Activated CD4-positive, alpha-beta T cell treated with anti-CD3 and anti-CD28 coated beads for 36 hours (primary cell): Measurements from ENCODE around the gene NEAT1. TPM values are rescaled to one million over a fixed set of nuclear protein-coding genes. Genes with fewer than 3 reads are reported as not detected.
A peak's percentile ranks its signal among the peaks of the same experiment; 100 is the strongest.

ENCODE experiments used
- ATAC-seq: fragments of 200-7000 bp; cut with Tn5 transposase; one replicate; pipeline ENCODE4 v1.10.0; 2021; ENCODE audit warnings: mild to moderate bottlenecking, moderate library complexity
- CTCF ChIA-PET: fragments of 350-600 bp; sonication (Branson Sonifier 250); formaldehyde crosslinking; loops from one replicate; lab custom pipeline; 2021; ENCODE audit warnings: antibody characterized with exemption; lab: Charles Lee
- POLR2A ChIA-PET: fragments of 350-600 bp; sonication (Branson Sonifier 250); formaldehyde crosslinking; loops from one replicate; lab custom pipeline; 2021; ENCODE audit warnings: antibody characterized with exemption, inconsistent platforms; lab: Charles Lee
- DNase-seq: peaks from one replicate; pipeline ENCODE4 v3.0.0-alpha.2; 2020
- H3K27ac Mint-ChIP-seq: one replicate; pipeline ENCODE4 v1.8.0; 2021; ENCODE audit warnings: mixed read lengths
- H3K27me3 Mint-ChIP-seq: one replicate; pipeline ENCODE4 v1.8.0; 2021; ENCODE audit warnings: mixed read lengths
- H3K36me3 Mint-ChIP-seq: one replicate; pipeline ENCODE4 v1.8.0; 2021; ENCODE audit warnings: low read depth, mixed read lengths
- H3K4me1 Mint-ChIP-seq: one replicate; pipeline ENCODE4 v1.8.0; 2021; ENCODE audit warnings: mixed read lengths
- H3K4me3 Mint-ChIP-seq: one replicate; pipeline ENCODE4 v1.8.0; 2021; ENCODE audit warnings: mild to moderate bottlenecking, moderate library complexity, mixed read lengths
- H3K9me3 Mint-ChIP-seq: one replicate; pipeline ENCODE4 v1.8.0; 2021; ENCODE audit warnings: low read depth, mixed read lengths
- intact Hi-C, 2 experiments: fragments of 100-400 bp; cut with DNase I in 1 of 2; cut with micrococcal nuclease in 1 of 2; formaldehyde crosslinking; loops; one replicate each; pipeline versions ENCODE4 v1.14.2 to v1.15.1; 2022 to 2024; cut with DNase I, micrococcal nuclease
- total RNA-seq, 2 experiments: library from RNA; stranded (reverse); gene quantifications; one replicate each; pipeline ENCODE4 v1.2.3, GENCODE V29; 2021

NEAT1 gene
- total RNA-seq, 2 experiments from 2014 or later = 435 to 569 TPM

DNA sequence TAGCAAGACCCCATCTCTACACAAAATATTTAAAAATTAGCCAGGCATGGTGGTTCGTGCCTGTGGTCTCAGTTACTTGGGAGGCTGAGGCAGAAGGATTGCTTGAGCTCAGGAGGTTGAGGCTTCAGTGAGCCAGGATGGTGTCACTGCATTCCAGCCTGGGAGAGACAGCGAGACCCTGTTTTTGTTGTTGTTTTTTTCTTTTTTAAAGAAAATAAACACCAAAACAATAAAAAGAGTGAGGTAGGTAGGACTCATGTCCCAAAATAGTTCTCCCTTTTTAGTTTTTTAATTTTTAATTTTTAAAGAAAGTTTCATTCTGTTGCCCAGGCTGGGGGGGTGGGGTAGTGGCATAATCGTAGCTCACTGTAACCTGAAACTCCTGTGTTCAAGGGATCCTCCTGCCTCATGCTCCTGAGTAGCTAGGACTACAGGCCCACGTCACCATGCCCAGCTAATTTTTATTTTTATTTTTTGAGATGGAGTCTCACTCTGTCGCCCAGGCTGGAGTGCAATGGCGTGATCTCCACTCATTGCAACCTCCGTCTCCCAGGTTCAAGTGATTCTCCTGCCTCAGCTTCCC, 50.8 kb downstream of the NEAT1 start:
- no peaks in the 10 kb centered on the region for H3K27me3 Mint-ChIP-seq
- DNase-seq (no peak), ATAC-seq (no peak)
- peaks cover 17% of the 10 kb centered on the region for H3K36me3 Mint-ChIP-seq
- H3K9me3 Mint-ChIP-seq = no peaks in the 10 kb centered on the region
- intact Hi-C loops = no loop called here
- CTCF ChIA-PET = interaction anchor here (0.7 to 3.7 kb wide), 5 partner anchors 14 to 30 kb away, joined by 3 to 18 read pairs (median 6); no protein-coding TSS in a partner anchor
- H3K4me3 Mint-ChIP-seq = no peak overlapping the region
- peaks cover 43% of the 10 kb centered on the region for H3K4me1 Mint-ChIP-seq
- POLR2A ChIA-PET = interaction anchor here (0.7 to 5.9 kb wide), 6 partner anchors 14 to 91 kb away, joined by 3 to 180 read pairs (median 35); partner anchors contain the start of genes MALAT1, NEAT1 and SLC25A45
- H3K27ac Mint-ChIP-seq = peak overlapping the region; percentile 92

DNA sequence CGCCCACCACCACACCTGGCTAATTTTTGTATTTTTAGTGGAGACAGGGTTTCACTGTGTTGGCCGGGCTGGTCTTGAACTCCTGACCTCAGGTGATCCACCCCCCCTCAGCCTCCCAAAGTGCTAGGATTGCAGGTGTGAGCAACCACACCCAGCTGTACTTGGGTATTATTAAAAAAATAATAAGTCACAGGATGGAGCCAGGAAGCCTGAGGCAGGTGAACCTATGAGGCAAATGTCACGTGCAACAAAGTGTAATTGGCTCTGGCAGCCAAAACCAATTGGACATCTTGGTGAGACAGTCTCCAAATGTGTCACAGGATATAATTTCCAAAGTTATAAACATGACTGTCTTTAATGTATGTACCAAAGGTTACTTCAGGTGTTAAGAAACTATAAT, 52.3 kb downstream of the NEAT1 start:
- H3K4me1 Mint-ChIP-seq = peaks cover 50% of the 10 kb centered on the region
- CTCF ChIA-PET = interaction anchor here (0.6 to 6.2 kb wide), 6 partner anchors 15 to 589 kb away, joined by 3 to 72 read pairs (median 4); no protein-coding TSS in a partner anchor
- H3K27ac Mint-ChIP-seq = peak overlapping the region; percentile 65
- no peak for ATAC-seq
- H3K27me3 Mint-ChIP-seq = no peaks in the 10 kb centered on the region
- H3K36me3 Mint-ChIP-seq = peaks cover 17% of the 10 kb centered on the region
- no peak for DNase-seq
- intact Hi-C loops = no loop called here
- POLR2A ChIA-PET = interaction anchor here (3.8 to 6.4 kb wide), 3 partner anchors 17 to 31 kb away, joined by 41 to 153 read pairs (median 55); partner anchors contain the start of gene MALAT1
- H3K9me3 Mint-ChIP-seq = no peaks in the 10 kb centered on the region
- H3K4me3 Mint-ChIP-seq = peak overlapping the region; percentile 97

DNA sequence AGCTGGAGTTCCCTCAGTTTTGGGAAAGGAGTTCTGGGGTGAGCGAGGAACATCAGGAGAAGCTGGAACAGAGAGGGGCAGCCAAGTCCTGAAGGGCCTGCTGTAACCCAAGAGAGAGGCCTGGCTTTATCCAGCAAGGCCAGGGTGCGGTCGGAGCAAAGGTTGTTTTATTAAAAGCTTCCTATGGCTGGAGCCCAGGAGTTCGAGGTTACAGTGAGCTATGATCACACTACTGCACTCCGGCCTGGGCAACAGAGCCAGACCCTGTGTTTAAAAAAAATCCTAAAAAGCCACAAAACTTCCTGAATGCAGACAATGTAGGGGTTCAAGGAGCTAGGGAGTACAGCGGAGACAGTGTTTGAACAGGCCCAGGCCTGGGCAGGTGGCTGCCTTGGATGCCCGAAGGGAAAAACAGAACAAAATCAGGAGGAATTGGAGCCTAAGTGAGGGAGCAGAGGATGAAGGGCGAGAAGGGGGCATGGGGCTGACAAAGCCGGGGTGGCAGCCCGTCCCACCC, 54.1 kb downstream of the NEAT1 start:
- Mint-ChIP-seq H3K27me3 (no peaks in the 10 kb centered on the region), H3K4me1 (peaks cover 40% of the 10 kb centered on the region), H3K36me3 (peaks cover 17% of the 10 kb centered on the region), H3K4me3 (peak overlapping the region; percentile 97), H3K9me3 (no peaks in the 10 kb centered on the region), H3K27ac (peak overlapping the region; percentile 93)
- DNase-seq (no peak), ATAC-seq (no peak)
- POLR2A ChIA-PET = interaction anchor here (0.6 to 6.4 kb wide), 8 partner anchors 11 to 365 kb away, joined by 3 to 153 read pairs (median 26); partner anchors contain the start of genes MALAT1, NEAT1 and TM7SF2
- intact Hi-C loops = loop anchor here (1.0 kb wide), 4 partner anchors 11 to 55 kb away; no protein-coding TSS in a partner anchor
- CTCF ChIA-PET = interaction anchor here (0.7 to 6.2 kb wide), 11 partner anchors 13 to 124 kb away, joined by 3 to 72 read pairs (median 3); partner anchors contain the start of gene MALAT1

DNA sequence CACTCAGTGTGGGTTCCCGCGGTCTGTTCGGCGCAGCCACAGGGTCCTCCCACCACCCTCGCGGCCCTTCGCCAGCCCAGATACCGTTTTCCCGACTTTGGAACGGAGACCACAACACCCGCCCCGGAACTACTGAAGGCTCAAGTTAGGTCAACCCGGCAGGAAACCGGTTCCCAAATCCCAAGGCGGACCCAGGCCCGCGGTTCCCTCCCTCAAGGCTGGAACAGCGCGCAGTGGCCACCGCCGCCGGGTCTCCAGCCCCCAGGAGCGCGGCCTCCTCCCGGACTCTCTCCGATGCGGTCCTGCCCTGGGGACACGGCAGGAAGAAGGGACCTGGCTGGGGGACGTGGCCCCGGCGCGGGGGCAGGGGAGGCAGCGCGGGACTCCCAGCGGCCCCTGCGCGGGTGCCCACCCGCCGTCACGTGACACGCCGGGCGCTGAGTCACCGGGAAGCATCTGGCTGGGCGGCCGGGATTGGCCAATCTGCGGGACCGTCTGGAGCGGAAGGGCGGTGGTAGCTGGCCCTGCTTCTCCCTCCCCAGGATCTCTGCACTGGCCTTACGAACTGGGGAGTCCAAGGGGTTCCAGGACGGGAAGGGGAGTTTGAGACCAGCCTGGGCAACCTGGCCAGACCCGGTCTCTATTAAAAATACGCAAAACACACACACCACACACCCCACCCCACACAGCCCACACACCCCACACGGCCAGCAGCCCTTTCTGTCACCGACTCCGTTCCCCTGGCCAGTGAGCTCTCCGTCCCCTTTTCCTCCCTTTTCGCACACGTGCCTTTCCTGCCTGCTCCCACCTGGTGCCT, 54.8 kb downstream of the NEAT1 start:
- intact Hi-C loops = loop anchor here (1.0 kb wide), 4 partner anchors 10 to 56 kb away; no protein-coding TSS in a partner anchor
- ChIA-PET CTCF (interaction anchor here (0.7 to 6.2 kb wide), 9 partner anchors 12 to 111 kb away, joined by 3 to 72 read pairs (median 4); partner anchors contain the start of gene MALAT1), POLR2A (interaction anchor here (0.5 to 6.4 kb wide), 10 partner anchors 8 to 58 kb away, joined by 3 to 153 read pairs (median 10); partner anchors contain the start of genes MALAT1 and NEAT1)
- H3K27me3 Mint-ChIP-seq = no peaks in the 10 kb centered on the region
- no peaks in the 10 kb centered on the region for H3K9me3 Mint-ChIP-seq
- H3K36me3 Mint-ChIP-seq = peaks cover 17% of the 10 kb centered on the region
- H3K4me1 Mint-ChIP-seq = peaks cover 34% of the 10 kb centered on the region
- ATAC-seq = peak; percentile 88
- H3K4me3 Mint-ChIP-seq = peak overlapping the region; percentile 97
- H3K27ac Mint-ChIP-seq = peak overlapping the region; percentile 98
- peak; percentile 96 for DNase-seq

DNA sequence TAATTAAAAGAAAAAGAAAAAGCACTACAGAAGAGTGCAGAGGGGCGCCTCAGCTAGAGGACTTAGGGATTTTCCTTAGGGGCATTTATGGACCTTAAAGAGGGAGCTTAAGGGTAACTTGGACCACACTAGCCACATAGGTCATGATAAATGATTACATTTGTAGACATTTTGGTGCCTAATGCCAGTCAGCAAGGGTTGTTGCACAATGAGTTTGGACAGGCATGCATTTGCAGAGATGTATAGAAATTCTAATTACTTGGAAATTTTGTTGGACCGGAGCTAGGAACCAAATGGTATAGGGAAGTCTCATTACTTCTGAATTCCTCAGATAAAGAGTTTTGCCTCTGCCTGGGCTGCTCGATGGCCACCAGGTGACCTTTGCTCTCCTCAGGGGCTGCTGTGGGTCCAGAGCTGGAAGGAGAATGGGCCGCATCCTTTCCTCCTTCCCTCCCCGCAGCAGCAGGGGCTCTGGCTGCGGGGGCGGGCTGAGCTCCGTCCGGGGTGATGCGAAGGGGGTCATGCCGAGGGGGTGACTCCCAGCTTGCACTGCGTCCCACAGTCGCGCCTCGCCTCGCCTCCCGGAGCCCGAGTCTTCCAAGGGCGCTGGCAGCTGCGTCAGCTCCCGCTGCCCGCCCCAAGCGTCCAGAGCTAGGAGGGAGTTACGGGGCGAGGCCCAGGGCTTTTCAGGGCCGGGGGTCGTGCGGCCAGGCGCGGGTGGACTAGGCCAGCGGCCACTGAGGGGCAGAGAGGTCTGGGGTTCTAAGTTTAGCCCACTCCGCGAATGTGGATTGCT, 56.0 kb downstream of the NEAT1 start:
- peaks cover 17% of the 10 kb centered on the region for H3K36me3 Mint-ChIP-seq
- H3K27ac Mint-ChIP-seq = peak overlapping the region; percentile 67
- no peak for ATAC-seq
- ChIA-PET POLR2A (interaction anchor here (0.7 to 6.4 kb wide), 10 partner anchors 9 to 55 kb away, joined by 3 to 153 read pairs (median 8); partner anchors contain the start of genes MALAT1 and NEAT1), CTCF (interaction anchor here (0.6 to 6.2 kb wide), 9 partner anchors 10 to 104 kb away, joined by 3 to 72 read pairs (median 5); partner anchors contain the start of gene MALAT1)
- H3K4me3 Mint-ChIP-seq = no peak overlapping the region
- H3K4me1 Mint-ChIP-seq = peaks cover 28% of the 10 kb centered on the region
- no peaks in the 10 kb centered on the region for H3K27me3 Mint-ChIP-seq
- H3K9me3 Mint-ChIP-seq = no peaks in the 10 kb centered on the region
- no peak for DNase-seq
- intact Hi-C loops = no loop called here

DNA sequence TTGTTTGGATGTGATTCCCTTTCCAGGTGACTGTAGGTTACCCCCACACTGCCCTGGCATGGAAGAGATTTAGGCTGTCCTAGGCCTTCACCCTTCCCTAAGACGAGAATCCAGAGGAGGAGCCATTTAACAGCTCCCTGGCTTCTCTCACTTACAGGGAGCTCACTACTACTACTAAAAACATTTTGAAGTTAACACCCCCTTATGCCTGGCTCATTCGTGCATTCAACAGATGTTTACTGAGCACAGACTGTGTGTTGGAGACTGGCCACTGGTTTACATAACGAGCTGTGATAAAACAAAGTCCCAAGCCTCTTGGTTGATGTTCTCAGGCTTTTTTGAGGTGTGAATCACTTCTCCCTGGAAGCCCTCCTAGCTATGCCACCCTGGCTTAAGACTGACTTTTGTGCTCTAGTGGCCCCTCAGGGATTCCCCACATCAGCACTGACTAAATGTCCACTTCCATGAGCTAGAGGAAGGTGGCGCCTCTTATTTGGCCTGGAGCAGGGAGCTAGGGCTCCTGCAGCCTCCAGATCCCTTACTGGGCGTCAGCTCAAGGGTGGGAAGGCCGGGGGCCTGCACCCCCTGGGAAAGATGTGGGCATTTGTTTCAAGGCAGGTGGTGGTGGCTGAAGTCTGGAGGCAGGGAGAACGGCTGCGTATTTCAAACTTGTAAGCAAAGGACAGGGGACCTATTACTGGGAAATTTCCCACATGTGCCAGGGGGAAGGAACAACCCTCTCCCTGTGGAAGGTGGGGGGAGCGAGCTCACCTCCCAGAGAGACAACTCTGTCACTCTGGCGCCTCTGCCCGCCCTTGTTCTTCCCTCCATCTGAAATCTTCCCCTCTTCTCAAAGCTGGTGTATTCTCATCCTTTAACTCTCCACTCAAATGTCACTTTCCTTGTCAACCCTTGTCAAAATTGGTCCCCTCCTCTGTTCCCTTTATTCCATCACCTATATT, 56.9 kb downstream of the NEAT1 start:
- Mint-ChIP-seq H3K36me3 (peaks cover 17% of the 10 kb centered on the region), H3K27ac (peak overlapping the region; percentile 67)
- intact Hi-C loops = no loop called here

DNA sequence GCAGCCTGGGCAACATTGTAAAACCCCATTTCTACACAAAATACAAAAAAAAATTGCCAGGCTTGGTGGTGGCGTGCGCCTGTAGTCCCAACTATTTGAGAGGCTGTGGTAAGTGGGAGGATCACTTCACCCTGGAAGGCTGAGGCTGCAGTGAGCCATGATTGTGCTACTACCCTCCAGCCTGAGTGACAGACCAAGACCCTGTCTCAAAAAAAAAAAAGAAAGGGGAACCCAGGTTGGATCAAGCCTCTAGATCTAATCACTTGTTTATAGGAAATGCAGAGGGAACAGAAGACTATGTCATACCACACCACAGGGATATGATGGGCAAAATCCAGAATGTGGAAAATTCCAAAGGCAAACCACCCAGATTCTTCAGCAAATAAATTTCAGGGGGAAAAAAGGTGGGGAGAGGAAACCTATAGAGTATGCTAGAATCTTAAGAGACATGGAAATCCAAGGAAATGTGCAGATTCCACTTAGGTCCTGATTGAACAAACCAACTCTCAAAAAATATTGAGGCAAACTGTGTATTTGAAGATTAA, 59.8 kb downstream of the NEAT1 start:
- H3K4me1 Mint-ChIP-seq = peaks cover 34% of the 10 kb centered on the region
- no peak for ATAC-seq
- H3K36me3 Mint-ChIP-seq = peaks cover 3% of the 10 kb centered on the region
- no peak overlapping the region for H3K27ac Mint-ChIP-seq
- no peaks in the 10 kb centered on the region for H3K9me3 Mint-ChIP-seq
- H3K27me3 Mint-ChIP-seq = no peaks in the 10 kb centered on the region
- intact Hi-C loops = no loop called here
- DNase-seq = no peak
- POLR2A ChIA-PET = interaction anchor here (0.7 to 0.8 kb wide), 2 partner anchors 14 to 22 kb away, joined by 3 read pairs; no protein-coding TSS in a partner anchor
- CTCF ChIA-PET = no interaction called here
- H3K4me3 Mint-ChIP-seq = no peak overlapping the region

More for the DNA sequence above, 56.9 kb downstream of the NEAT1 start:
- ATAC-seq (no peak), DNase-seq (no peak)
- ChIA-PET POLR2A (interaction anchor here (0.6 to 6.4 kb wide), 11 partner anchors 8 to 80 kb away, joined by 3 to 153 read pairs (median 4); partner anchors contain the start of gene MALAT1), CTCF (interaction anchor here (0.6 to 6.2 kb wide), 13 partner anchors 10 to 202 kb away, joined by 3 to 72 read pairs (median 4); no protein-coding TSS in a partner anchor)
- peaks cover 28% of the 10 kb centered on the region for H3K4me1 Mint-ChIP-seq
- H3K27me3 Mint-ChIP-seq = no peaks in the 10 kb centered on the region
- H3K9me3 Mint-ChIP-seq = no peaks in the 10 kb centered on the region
- no peak overlapping the region for H3K4me3 Mint-ChIP-seq

DNA sequence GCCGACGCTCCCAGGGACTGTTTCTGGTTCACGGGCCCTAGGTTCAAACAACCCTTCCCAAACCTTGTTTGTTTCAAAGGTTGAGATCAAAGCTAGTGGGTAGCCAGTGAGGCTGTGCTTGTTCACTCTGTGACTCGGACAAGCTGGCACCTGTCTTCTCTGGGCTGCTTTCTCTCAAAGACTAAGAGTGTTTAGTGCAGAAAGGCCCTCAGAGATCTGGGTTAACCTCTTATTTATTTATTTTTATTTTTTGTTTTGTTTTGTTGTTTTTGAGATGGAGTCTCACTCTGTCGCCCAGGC, 63.3 kb downstream of the NEAT1 start:
- H3K4me1 Mint-ChIP-seq = peaks cover 47% of the 10 kb centered on the region
- H3K27ac Mint-ChIP-seq = no peak overlapping the region
- no peak for DNase-seq
- no peak for ATAC-seq
- POLR2A ChIA-PET = interaction anchor here (1.1 to 25.9 kb wide), 5 partner anchors 8 to 64 kb away, joined by 5 to 1637 read pairs (median 6); partner anchors contain the start of genes MALAT1 and NEAT1
- CTCF ChIA-PET = interaction anchor here (0.8 to 8.4 kb wide), 6 partner anchors 8 to 155 kb away, joined by 3 to 72 read pairs (median 9); partner anchors contain the start of gene NEAT1
- no peaks in the 10 kb centered on the region for H3K36me3 Mint-ChIP-seq
- no peaks in the 10 kb centered on the region for H3K27me3 Mint-ChIP-seq
- H3K9me3 Mint-ChIP-seq = no peaks in the 10 kb centered on the region
- no peak overlapping the region for H3K4me3 Mint-ChIP-seq
- intact Hi-C loops = no loop called here
